Astrocyte of the spinal cord (primary cell): ENCODE data around the gene KCNJ6.

Experiments used
- DNase-seq: peaks from one replicate; pipeline ENCODE4 v3.0.0; 2011; ENCODE audit warnings: low read depth, low spot score
- H3K4me3 ChIP-seq: 2 replicates; pipeline ENCODE4 v1.5.1; 2011; ENCODE audit warnings: low read depth, mild to moderate bottlenecking, low read length, moderate library complexity
- in situ Hi-C: cut with HindIII; loops from 2 replicates; pipeline ENCODE4 v1.10.0; 2017; ENCODE audit warnings: low sequenced_read_pairs
- TF ChIP-seq, protein P1 (sequence below): IDR thresholded peaks from 2 replicates; pipeline ENCODE4 v1.5.1; 2012; ENCODE audit warnings: low read depth, mild to moderate bottlenecking, low read length, inconsistent platforms

Gene KCNJ6

DNA sequence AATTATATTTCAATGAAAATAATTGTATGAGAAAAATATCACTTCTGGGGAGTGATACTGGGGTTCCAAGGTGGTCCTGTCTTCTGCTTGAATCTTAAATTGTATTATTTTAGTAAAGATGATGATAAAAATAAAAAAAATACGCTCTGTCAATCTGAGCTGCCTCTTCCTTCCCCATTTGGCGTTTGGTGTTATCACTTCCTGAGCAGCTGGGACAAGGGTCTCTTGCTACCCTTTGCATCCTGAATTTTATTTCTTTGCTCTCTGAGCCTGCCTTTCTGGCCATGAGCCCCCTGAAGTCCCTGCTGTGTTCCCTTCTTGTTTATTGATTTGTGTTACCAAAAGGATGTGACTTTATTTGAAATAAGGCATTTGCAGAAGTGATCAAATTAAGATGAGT is 111.0 kb downstream of the KCNJ6 start:
- DNase-seq: no peak
- in situ Hi-C loops: no loop called here
- TF ChIP-seq, protein P1, sequence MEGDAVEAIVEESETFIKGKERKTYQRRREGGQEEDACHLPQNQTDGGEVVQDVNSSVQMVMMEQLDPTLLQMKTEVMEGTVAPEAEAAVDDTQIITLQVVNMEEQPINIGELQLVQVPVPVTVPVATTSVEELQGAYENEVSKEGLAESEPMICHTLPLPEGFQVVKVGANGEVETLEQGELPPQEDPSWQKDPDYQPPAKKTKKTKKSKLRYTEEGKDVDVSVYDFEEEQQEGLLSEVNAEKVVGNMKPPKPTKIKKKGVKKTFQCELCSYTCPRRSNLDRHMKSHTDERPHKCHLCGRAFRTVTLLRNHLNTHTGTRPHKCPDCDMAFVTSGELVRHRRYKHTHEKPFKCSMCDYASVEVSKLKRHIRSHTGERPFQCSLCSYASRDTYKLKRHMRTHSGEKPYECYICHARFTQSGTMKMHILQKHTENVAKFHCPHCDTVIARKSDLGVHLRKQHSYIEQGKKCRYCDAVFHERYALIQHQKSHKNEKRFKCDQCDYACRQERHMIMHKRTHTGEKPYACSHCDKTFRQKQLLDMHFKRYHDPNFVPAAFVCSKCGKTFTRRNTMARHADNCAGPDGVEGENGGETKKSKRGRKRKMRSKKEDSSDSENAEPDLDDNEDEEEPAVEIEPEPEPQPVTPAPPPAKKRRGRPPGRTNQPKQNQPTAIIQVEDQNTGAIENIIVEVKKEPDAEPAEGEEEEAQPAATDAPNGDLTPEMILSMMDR: no peak
- no peak overlapping the region for H3K4me3 ChIP-seq

- H3K4me3 ChIP-seq: no peak overlapping the region
- no peak for DNase-seq
- TF ChIP-seq, protein P1: no peak
- in situ Hi-C loops: no loop called here
Measured at GRCh38 chr21:37804001-37804400, 112.3 kb downstream of the KCNJ6 start.

- DNase-seq: no peak
- TF ChIP-seq, protein P1: no peak
- no peak overlapping the region for H3K4me3 ChIP-seq
- in situ Hi-C loops: no loop called here
Measured at GRCh38 chr21:37803101-37803651, 113.1 kb downstream of the KCNJ6 start.

DNA sequence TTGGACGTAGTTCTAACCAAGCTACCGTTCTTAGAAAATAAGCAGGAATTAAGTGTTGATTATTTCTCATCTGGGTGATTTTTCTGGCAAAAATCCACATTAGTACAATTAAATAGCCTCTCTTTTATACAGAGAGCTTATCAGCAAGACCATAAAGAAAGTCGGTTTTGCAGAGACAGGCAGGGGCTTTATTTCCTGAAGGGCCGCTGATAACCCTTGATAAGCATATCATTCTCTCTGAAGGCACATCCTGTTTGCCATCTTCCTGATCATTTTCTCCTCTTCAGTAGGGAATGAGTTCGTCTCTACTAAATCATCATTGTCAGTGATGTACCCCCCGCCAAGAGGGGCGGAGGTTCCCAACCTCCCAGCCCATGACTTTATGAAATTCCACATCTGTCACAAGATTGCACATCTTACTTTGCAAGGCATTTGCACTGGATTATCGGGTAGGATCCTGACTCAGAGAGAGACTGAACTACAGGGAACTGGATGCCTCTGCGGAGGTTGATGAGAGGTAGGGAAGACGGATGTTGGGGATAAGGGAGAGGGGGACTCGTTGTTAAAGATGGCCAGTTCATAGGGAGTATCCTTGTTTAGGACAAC is 115.7 kb downstream of the KCNJ6 start:
- H3K4me3 ChIP-seq: no peak overlapping the region
- TF ChIP-seq, protein P1: no peak
- in situ Hi-C loops: no loop called here
- no peak for DNase-seq

- no peak for DNase-seq
- in situ Hi-C loops: no loop called here
- no peak overlapping the region for H3K4me3 ChIP-seq
- TF ChIP-seq, protein P1: no peak
Measured at GRCh38 chr21:37800057-37800455, 116.2 kb downstream of the KCNJ6 start.

DNA sequence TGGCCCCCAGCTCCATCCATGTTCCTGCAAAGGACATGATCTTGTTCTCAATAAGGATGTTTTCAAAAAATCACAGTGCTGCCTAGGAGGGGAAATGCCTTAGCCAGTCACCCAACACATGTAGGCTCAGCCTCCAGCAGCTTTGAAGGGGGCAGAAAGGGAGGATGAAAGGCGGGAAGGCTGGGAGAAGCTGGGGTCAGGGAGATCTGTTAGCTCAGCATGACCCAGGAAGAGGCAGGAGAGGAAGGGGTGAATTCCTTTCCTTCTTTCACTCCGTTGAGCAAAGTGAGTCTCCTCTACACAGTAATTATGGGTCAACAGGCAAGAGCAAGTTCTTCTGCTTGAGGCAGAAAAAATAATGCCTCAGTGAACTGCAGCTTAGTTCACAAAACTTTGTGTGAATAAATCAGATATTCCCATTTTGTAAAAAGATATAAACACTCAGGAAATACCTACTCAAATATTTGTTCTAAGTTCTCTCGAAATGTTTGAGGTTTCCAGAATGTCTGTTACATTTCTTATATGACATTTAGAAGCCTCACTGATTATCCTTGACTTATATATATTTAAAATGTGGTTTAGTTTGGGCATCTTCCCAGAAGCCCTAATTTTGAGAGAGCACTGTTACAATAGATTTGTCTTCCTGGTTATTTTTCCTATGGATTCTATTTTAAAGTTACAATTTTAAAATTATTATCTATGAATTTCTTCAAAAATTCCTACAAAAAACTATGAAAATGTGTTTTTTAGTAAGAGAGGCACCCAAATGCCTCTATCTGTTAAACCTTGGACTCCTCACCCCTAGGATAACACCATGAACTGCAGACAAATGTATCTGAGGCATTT is 116.8 kb downstream of the KCNJ6 start:
- DNase-seq: peak; percentile 30
- no peak overlapping the region for H3K4me3 ChIP-seq
- TF ChIP-seq, protein P1: no peak
- in situ Hi-C loops: no loop called here
